A549 (cell line): ENCODE data around the gene TMEM51.

Experiments
- CEBPB ChIP-seq, 2 experiments: fragments of >200 bp in 1 of 2; sonication (Bioruptor Twin) in 1 of 2; formaldehyde crosslinking in 1 of 2; IDR thresholded peaks; 2 replicates each; pipeline ENCODE4 v1.6.1; 2012 to 2016
- CHD2 ChIP-seq: fragments of 150-350 bp; IDR thresholded peaks from 2 replicates; pipeline ENCODE4 v1.6.1; 2014; ENCODE audit warnings: low read length; ENCODE audit not compliant: partially characterized antibody
- EP300 ChIP-seq, 2 experiments: fragments of >200 bp; sonication (Bioruptor Twin); formaldehyde crosslinking; IDR thresholded peaks; 2 replicates in 1 of 2; 3 replicates in 1 of 2; pipeline ENCODE4 v1.6.1; 2016 to 2017
- HOXB5 ChIP-seq: fragments of 250-450 bp; sonication (Bioruptor Pico); IDR thresholded peaks from 2 replicates; pipeline ENCODE4 v1.5.0; 2020; ENCODE audit warnings: mild to moderate bottlenecking, moderate library complexity
- MAZ ChIP-seq: fragments of 150-350 bp; IDR thresholded peaks from 2 replicates; pipeline ENCODE4 v1.6.1; 2014; ENCODE audit warnings: antibody characterized with exemption, low read depth, low read length, borderline replicate concordance
- NR3C1 ChIP-seq: fragments of >200 bp; sonication (Bioruptor Twin); formaldehyde crosslinking; IDR thresholded peaks from 3 replicates; pipeline ENCODE4 v1.6.1; 2017
- PHF8 ChIP-seq: fragments of 200-600 bp; sonication (generic); IDR thresholded peaks from 2 replicates; pipeline ENCODE4 v1.6.1; 2016; ENCODE audit warnings: low read depth, mild to moderate bottlenecking, antibody characterized with exemption, moderate library complexity, borderline replicate concordance
- POLR2A ChIP-seq: IDR thresholded peaks from 2 replicates; pipeline ENCODE4 v1.6.1; 2012; ENCODE audit warnings: mild to moderate bottlenecking, low read length
- RAD21 ChIP-seq, 2 experiments: fragments of >200 bp in 1 of 2; sonication (Bioruptor Twin) in 1 of 2; formaldehyde crosslinking in 1 of 2; IDR thresholded peaks in 1 of 2; conservative IDR thresholded peaks in 1 of 2; 2 replicates in 1 of 2; 3 replicates in 1 of 2; pipeline ENCODE4 v1.6.1; 2012 to 2018; ENCODE audit warnings: inconsistent platforms in 1 of 2
- RARB ChIP-seq: fragments of 250-450 bp; sonication (Bioruptor Pico); IDR thresholded peaks from 2 replicates; pipeline ENCODE4 v1.8.0; 2021; ENCODE audit warnings: mild to moderate bottlenecking, moderate library complexity
- SMC3 ChIP-seq: fragments of >200 bp; sonication (Bioruptor Twin); formaldehyde crosslinking; IDR thresholded peaks from 3 replicates; pipeline ENCODE4 v1.6.1; 2018; ENCODE audit warnings: inconsistent platforms
- SREBF2 ChIP-seq: fragments of 450-650 bp; IDR thresholded peaks from 2 replicates; pipeline ENCODE4 v1.6.1; 2014; ENCODE audit warnings: mild to moderate bottlenecking, moderate library complexity
- TF ChIP-seq, protein P1 (sequence below): fragments of >200 bp; sonication (Bioruptor Twin); formaldehyde crosslinking; IDR thresholded peaks from 3 replicates; pipeline ENCODE4 v1.5.1; 2016
- TF ChIP-seq, protein P2 (sequence below): IDR thresholded peaks from 2 replicates; pipeline ENCODE4 v1.6.1; 2012

- no peak for TF ChIP-seq POLR2A
- TF ChIP-seq, protein P1, sequence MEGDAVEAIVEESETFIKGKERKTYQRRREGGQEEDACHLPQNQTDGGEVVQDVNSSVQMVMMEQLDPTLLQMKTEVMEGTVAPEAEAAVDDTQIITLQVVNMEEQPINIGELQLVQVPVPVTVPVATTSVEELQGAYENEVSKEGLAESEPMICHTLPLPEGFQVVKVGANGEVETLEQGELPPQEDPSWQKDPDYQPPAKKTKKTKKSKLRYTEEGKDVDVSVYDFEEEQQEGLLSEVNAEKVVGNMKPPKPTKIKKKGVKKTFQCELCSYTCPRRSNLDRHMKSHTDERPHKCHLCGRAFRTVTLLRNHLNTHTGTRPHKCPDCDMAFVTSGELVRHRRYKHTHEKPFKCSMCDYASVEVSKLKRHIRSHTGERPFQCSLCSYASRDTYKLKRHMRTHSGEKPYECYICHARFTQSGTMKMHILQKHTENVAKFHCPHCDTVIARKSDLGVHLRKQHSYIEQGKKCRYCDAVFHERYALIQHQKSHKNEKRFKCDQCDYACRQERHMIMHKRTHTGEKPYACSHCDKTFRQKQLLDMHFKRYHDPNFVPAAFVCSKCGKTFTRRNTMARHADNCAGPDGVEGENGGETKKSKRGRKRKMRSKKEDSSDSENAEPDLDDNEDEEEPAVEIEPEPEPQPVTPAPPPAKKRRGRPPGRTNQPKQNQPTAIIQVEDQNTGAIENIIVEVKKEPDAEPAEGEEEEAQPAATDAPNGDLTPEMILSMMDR: no peak
- TF ChIP-seq SMC3: no peak
- no peak for TF ChIP-seq EP300 (IDR thresholded peaks at IDR 0.05)
- no peak for TF ChIP-seq SREBF2
- TF ChIP-seq RARB: no peak
- TF ChIP-seq RAD21 (conservative IDR thresholded peaks at IDR 0.05 in 1 of 2, IDR thresholded peaks at IDR 0.05 in 1 of 2): no peak
- no peak for TF ChIP-seq MAZ
- TF ChIP-seq CHD2: no peak
- TF ChIP-seq CEBPB (IDR thresholded peaks at IDR 0.05): no peak
- TF ChIP-seq, protein P2, sequence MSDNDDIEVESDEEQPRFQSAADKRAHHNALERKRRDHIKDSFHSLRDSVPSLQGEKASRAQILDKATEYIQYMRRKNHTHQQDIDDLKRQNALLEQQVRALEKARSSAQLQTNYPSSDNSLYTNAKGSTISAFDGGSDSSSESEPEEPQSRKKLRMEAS: no peak
- TF ChIP-seq NR3C1: no peak
- TF ChIP-seq PHF8: no peak
- TF ChIP-seq HOXB5 (CRISPR knock-in tag): no peak
These were observed 29.6 kb upstream of the TMEM51 start for GRCh38 chr1:15123925-15124324.
